HG03097 (cell line): ENCODE measurements around the gene USP24.
"Not testable (repeated sequence)": the region's sequence is repeated elsewhere in the genome, so short reads cannot be mapped to it uniquely, and the experiment has no call there.

Source experiments
- ATAC-seq: cut with Tn5 transposase; IDR thresholded peaks from one replicate; pipeline ENCODE4 v1.9.1; 2021; ENCODE audit not compliant: unreplicated experiment, low FRiP score

Gene USP24

GRCh38 chr1:55197099-55197498 is 18.1 kb downstream of the USP24 start:
- ATAC-seq = no peak

GRCh38 chr1:55196433-55197035 is 18.6 kb downstream of the USP24 start:
- ATAC-seq = no peak

- ATAC-seq = no peak
Observed at GRCh38 chr1:55195521-55196233, 19.5 kb downstream of the USP24 start.

GRCh38 chr1:55194851-55195250 is 20.3 kb downstream of the USP24 start:
- no peak for ATAC-seq

- no peak for ATAC-seq
Observed at GRCh38 chr1:55192093-55192492, 23.1 kb downstream of the USP24 start.

GRCh38 chr1:55191219-55191952 is 23.8 kb downstream of the USP24 start:
- not testable (repeated sequence) for ATAC-seq

- no peak for ATAC-seq
Observed at GRCh38 chr1:55190109-55190508, 25.1 kb downstream of the USP24 start.

GRCh38 chr1:55188909-55189308 is 26.3 kb downstream of the USP24 start:
- ATAC-seq = no peak

GRCh38 chr1:55185832-55186231 is 29.3 kb downstream of the USP24 start:
- ATAC-seq = no peak

GRCh38 chr1:55184859-55185258 is 30.3 kb downstream of the USP24 start:
- no peak for ATAC-seq

GRCh38 chr1:55181666-55182065 is 33.5 kb downstream of the USP24 start:
- no peak for ATAC-seq

- no peak for ATAC-seq
Observed at GRCh38 chr1:55180075-55180670, 35.0 kb downstream of the USP24 start.

- no peak for ATAC-seq
Observed at GRCh38 chr1:55179177-55179835, 35.9 kb downstream of the USP24 start.

- ATAC-seq = no peak
Observed at GRCh38 chr1:55172687-55173086, 42.5 kb downstream of the USP24 start.

GRCh38 chr1:55172272-55172671 is 42.9 kb downstream of the USP24 start:
- ATAC-seq = no peak

GRCh38 chr1:55171694-55172093 is 43.5 kb downstream of the USP24 start:
- no peak for ATAC-seq

- ATAC-seq = no peak
Observed at GRCh38 chr1:55170426-55170825, 44.7 kb downstream of the USP24 start.

- ATAC-seq = no peak
Observed at GRCh38 chr1:55169126-55169525, 46.0 kb downstream of the USP24 start.

- ATAC-seq = no peak
Observed at GRCh38 chr1:55168353-55168752, 46.8 kb downstream of the USP24 start.

- ATAC-seq = no peak
Observed at GRCh38 chr1:55167224-55167871, 47.8 kb downstream of the USP24 start.
